HG02981 (cell line): ENCODE measurements around the gene OPHN1.

Experiments used
- ATAC-seq: cut with Tn5 transposase; IDR thresholded peaks from one replicate; pipeline ENCODE4 v1.9.1; 2021; ENCODE audit warnings: mild to moderate bottlenecking, moderate library complexity; ENCODE audit not compliant: unreplicated experiment

Gene OPHN1

GRCh38 chrX:68433155-68433980 lies at the start of gene OPHN1:
TSS of gene OPHN1 (minus strand) at chrX:68433495. CDS start at chrX:68433020, 475 bp downstream.
- ATAC-seq = no peak

- ATAC-seq = no peak
These were observed 47.7 kb upstream of the OPHN1 start for GRCh38 chrX:68480969-68481368.

- no peak for ATAC-seq
These were observed 31.5 kb upstream of the OPHN1 start for GRCh38 chrX:68464796-68465195.

GRCh38 chrX:68463880-68464279 lies 30.6 kb upstream of the OPHN1 start:
- ATAC-seq = no peak

- peak; percentile 80 for ATAC-seq
These were observed 29.4 kb upstream of the OPHN1 start for GRCh38 chrX:68462653-68463052.

GRCh38 chrX:68462197-68462596 lies 28.9 kb upstream of the OPHN1 start:
- ATAC-seq = no peak

GRCh38 chrX:68461576-68461975 lies 28.3 kb upstream of the OPHN1 start:
- no peak for ATAC-seq

GRCh38 chrX:68461093-68461492 lies 27.8 kb upstream of the OPHN1 start:
- no peak for ATAC-seq

GRCh38 chrX:68455151-68455510 lies 21.8 kb upstream of the OPHN1 start:
- ATAC-seq = no peak

GRCh38 chrX:68454476-68455150 lies 21.3 kb upstream of the OPHN1 start:
- ATAC-seq = no peak

GRCh38 chrX:68451720-68452119 lies 18.4 kb upstream of the OPHN1 start:
- no peak for ATAC-seq

- peak; percentile 71 for ATAC-seq
These were observed 10.0 kb upstream of the OPHN1 start for GRCh38 chrX:68443155-68443868.

GRCh38 chrX:68440940-68441339 lies 7.6 kb upstream of the OPHN1 start:
- ATAC-seq = no peak

- ATAC-seq = no peak
These were observed 7.1 kb upstream of the OPHN1 start for GRCh38 chrX:68440442-68440841.

- ATAC-seq = no peak
These were observed 6.0 kb upstream of the OPHN1 start for GRCh38 chrX:68439341-68439740.

GRCh38 chrX:68438575-68438974 lies 5.3 kb upstream of the OPHN1 start:
- no peak for ATAC-seq

GRCh38 chrX:68433981-68434299 lies 645 bp upstream of the OPHN1 start:
- no peak for ATAC-seq

GRCh38 chrX:68432648-68433047 lies 647 bp downstream of the OPHN1 start:
- ATAC-seq = no peak

- ATAC-seq = no peak
These were observed 1.5 kb downstream of the OPHN1 start for GRCh38 chrX:68431836-68432235.

GRCh38 chrX:68429216-68429615 lies 4.1 kb downstream of the OPHN1 start:
- ATAC-seq = no peak

- no peak for ATAC-seq
These were observed 4.9 kb downstream of the OPHN1 start for GRCh38 chrX:68428431-68428830.

- no peak for ATAC-seq
These were observed 8.6 kb downstream of the OPHN1 start for GRCh38 chrX:68424719-68425118.
